22Rv1 (cell line): ENCODE measurements around the gene LYZL2.
"Not testable (repeated sequence)": the region's sequence is repeated elsewhere in the genome, so short reads cannot be mapped to it uniquely, and the experiment has no call there.

Source experiments
- CTCF ChIP-seq: fragments of 450-650 bp; IDR thresholded peaks from 2 replicates; pipeline ENCODE4 v1.5.1; 2017; ENCODE audit warnings: mild to moderate bottlenecking
- ZFX ChIP-seq: fragments of 450-650 bp; IDR thresholded peaks from 2 replicates; pipeline ENCODE4 v1.6.1; 2017; ENCODE audit warnings: antibody characterized with exemption, borderline replicate concordance

GRCh38 chr10:30605341-30606121 is 24.0 kb downstream of the LYZL2 start:
- not testable (repeated sequence) for TF ChIP-seq CTCF, ZFX
